Measurements from ENCODE around the gene KCND3. TPM values are rescaled to one million over a fixed set of nuclear protein-coding genes. Genes with fewer than 3 reads are reported as not detected.
A peak's percentile ranks its signal among the peaks of the same experiment; 100 is the strongest.

Gene KCND3
- total and polyA plus RNA-seq, 4 donors, result 1.0 to 27.1 (median 6.1) TPM

GRCh38 chr1:111857194-111857651, 132.2 kb downstream of the KCND3 start:
- Histone ChIP-seq H3K4me1 (ENCODE audit: control insufficient read depth in 4 of 4, insufficient read depth in 4 of 4, low read length in 3 of 4) (peaks cover 3 to 13% (median 9%) of the 10 kb centered on the region in 4 donors), H3K9ac (ENCODE audit: low read depth in 1 of 2, low read length in 2 of 2) (no peak overlapping the region), H3K27ac (ENCODE audit: low read depth in 1 of 2, low read length in 2 of 2) (no peak overlapping the region), H3K9me3 (ENCODE audit: control insufficient read depth in 4 of 4, low read length in 3 of 4) (no peaks in the 10 kb centered on the region), H3K36me3 (ENCODE audit: control insufficient read depth in 4 of 4, insufficient read depth in 3 of 4, low read depth in 1 of 4, low read length in 3 of 4) (no peaks in the 10 kb centered on the region), H3K27me3 (ENCODE audit: control insufficient read depth in 4 of 4, insufficient read depth in 4 of 4, low read length in 3 of 4) (no peaks in the 10 kb centered on the region), H3K4me3 (ENCODE audit: low read depth in 1 of 3, low read length in 3 of 3) (no peak overlapping the region)
- WGBS, result 84% methylated on average over 13 of the region's 13 CpGs
- DNase-seq (ENCODE audit: low spot score), result no peak
- TF ChIP-seq HNF4A (conservative IDR thresholded peaks at IDR 0.05) (peak in 1 of 2 donors; percentile 7), RAD21 (IDR thresholded peaks at IDR 0.05) (no peak)

- Histone ChIP-seq H3K9me3 (ENCODE audit: control insufficient read depth in 4 of 4, low read length in 3 of 4) (no peaks in the 10 kb centered on the region), H3K36me3 (ENCODE audit: control insufficient read depth in 4 of 4, insufficient read depth in 3 of 4, low read depth in 1 of 4, low read length in 3 of 4) (no peaks in the 10 kb centered on the region), H3K9ac (ENCODE audit: low read depth in 1 of 2, low read length in 2 of 2) (no peak overlapping the region), H3K27me3 (ENCODE audit: control insufficient read depth in 4 of 4, insufficient read depth in 4 of 4, low read length in 3 of 4) (no peaks in the 10 kb centered on the region), H3K27ac (ENCODE audit: low read depth in 1 of 2, low read length in 2 of 2) (no peak overlapping the region), H3K4me3 (ENCODE audit: low read depth in 1 of 3, low read length in 3 of 3) (no peak overlapping the region), H3K4me1 (ENCODE audit: control insufficient read depth in 4 of 4, insufficient read depth in 4 of 4, low read length in 3 of 4) (peaks cover 0 to 7% (median 3%) of the 10 kb centered on the region in 4 donors)
- DNase-seq (ENCODE audit: low spot score), result no peak
- 68% methylated on average over 13 of the region's 13 CpGs for WGBS
- no peak for TF ChIP-seq GABPA (IDR thresholded peaks at IDR 0.05 in 1 of 2, conservative IDR thresholded peaks at IDR 0.05 in 1 of 2)
- no peak for TF ChIP-seq MAX (IDR thresholded peaks at IDR 0.05)
Measured at GRCh38 chr1:111856411-111857185, 132.9 kb downstream of the KCND3 start.

GRCh38 chr1:111855260-111855659, 134.2 kb downstream of the KCND3 start:
- no peak for TF ChIP-seq RXRA (IDR thresholded peaks at IDR 0.05)
- TF ChIP-seq NR2F2 (IDR thresholded peaks at IDR 0.05), result no peak
- TF ChIP-seq CTCF (IDR thresholded peaks at IDR 0.05; ENCODE audit: low read depth, low read length, missing input control), result no peak
- no peak for TF ChIP-seq YY1 (IDR thresholded peaks at IDR 0.05)
- TF ChIP-seq SP1 (IDR thresholded peaks at IDR 0.05), result no peak
- no peak for TF ChIP-seq EGR1 (IDR thresholded peaks at IDR 0.05; ENCODE audit: low read depth in 2 of 2)
- no peak for TF ChIP-seq ZBTB33 (IDR thresholded peaks at IDR 0.05)
- TF ChIP-seq TAF1 (conservative IDR thresholded peaks at IDR 0.05), result no peak
- no peak for TF ChIP-seq RAD21 (IDR thresholded peaks at IDR 0.05)
- no peak for TF ChIP-seq FOXA2 (IDR thresholded peaks at IDR 0.05)
- TF ChIP-seq FOXA1 (IDR thresholded peaks at IDR 0.05), result no peak
- no peak for TF ChIP-seq ATF3 (IDR thresholded peaks at IDR 0.05)
- TF ChIP-seq HNF4G (IDR thresholded peaks at IDR 0.05), result no peak
- TF ChIP-seq REST (IDR thresholded peaks at IDR 0.05), result no peak
- TF ChIP-seq MAX (IDR thresholded peaks at IDR 0.05), result no peak
- TF ChIP-seq HNF4A (conservative IDR thresholded peaks at IDR 0.05), result no peak
- no peak for DNase-seq (ENCODE audit: low spot score)
- Histone ChIP-seq H3K9ac (ENCODE audit: low read depth in 1 of 2, low read length in 2 of 2) (no peak overlapping the region), H3K27me3 (ENCODE audit: control insufficient read depth in 4 of 4, insufficient read depth in 4 of 4, low read length in 3 of 4) (no peaks in the 10 kb centered on the region), H3K9me3 (ENCODE audit: control insufficient read depth in 4 of 4, low read length in 3 of 4) (no peaks in the 10 kb centered on the region), H3K4me1 (ENCODE audit: control insufficient read depth in 4 of 4, insufficient read depth in 4 of 4, low read length in 3 of 4) (no peaks in the 10 kb centered on the region), H3K36me3 (ENCODE audit: control insufficient read depth in 4 of 4, insufficient read depth in 3 of 4, low read depth in 1 of 4, low read length in 3 of 4) (no peaks in the 10 kb centered on the region), H3K4me3 (ENCODE audit: low read depth in 1 of 3, low read length in 3 of 3) (no peak overlapping the region), H3K27ac (ENCODE audit: low read depth in 1 of 2, low read length in 2 of 2) (no peak overlapping the region)
- 90% methylated on average over 4 of the region's 4 CpGs for WGBS
